IMR-90 (cell line): ENCODE measurements around the gene TNRC6C. TPM values are rescaled to one million over a fixed set of nuclear protein-coding genes. Genes with fewer than 3 reads are reported as not detected.

Experiments
- ATAC-seq: fragments of 200-7000 bp; cut with Tn5 transposase; 2 replicates; pipeline ENCODE4 v1.9.1; 2020; ENCODE audit warnings: low read depth, mild to moderate bottlenecking, moderate library complexity
- BruUV-seq: library from RNA; stranded (reverse); fragments of 400-500 nt; replicated peaks from 2 replicates; lab custom pipeline; 2021; lab: Mats Ljungman, UMichigan
- CTCF ChIA-PET: fragments of 300-600 bp; formaldehyde crosslinking; extraction: SDS; loops from one replicate; lab custom pipeline; 2021; ENCODE audit warnings: antibody characterized with exemption; lab: Yijun Ruan, JAX
- POLR2A ChIA-PET: fragments of 300-600 bp; sonication (Branson Sonifier 250); formaldehyde crosslinking; loops from one replicate; lab custom pipeline; 2022; ENCODE audit warnings: antibody characterized with exemption; ENCODE audit not compliant: unreplicated experiment; lab: Charles Lee
- DNase-seq: peaks from one replicate; pipeline ENCODE4 v3.0.0; 2013
- H2AFZ ChIP-seq: replicated peaks from 2 replicates; pipeline ENCODE3; 2013; ENCODE audit warnings: low read length, mild to moderate bottlenecking; ENCODE audit not compliant: poor library complexity
- H2AK5ac ChIP-seq: 2 replicates; pipeline ENCODE4 v1.6.1; 2013; ENCODE audit warnings: low read depth, low read length, inconsistent platforms
- H2AK9ac ChIP-seq: replicated peaks from 2 replicates; pipeline ENCODE3; 2013; ENCODE audit warnings: mild to moderate bottlenecking, low read depth, low read length, moderate library complexity; ENCODE audit not compliant: poor library complexity
- H2BK120ac ChIP-seq: 2 replicates; pipeline ENCODE4 v1.6.1; 2013; ENCODE audit warnings: low read depth, low read length, inconsistent platforms
- H2BK15ac ChIP-seq: 3 replicates; pipeline ENCODE4 v1.6.1; 2013; ENCODE audit warnings: low read depth, low read length, inconsistent platforms
- H2BK20ac ChIP-seq: 2 replicates; pipeline ENCODE4 v1.6.1; 2013; ENCODE audit warnings: low read depth, mild to moderate bottlenecking, inconsistent platforms, low read length, moderate library complexity
- H2BK5ac ChIP-seq: 2 replicates; pipeline ENCODE4 v1.6.1; 2013; ENCODE audit warnings: mild to moderate bottlenecking, low read depth, low read length, inconsistent platforms; ENCODE audit not compliant: poor library complexity, severe bottlenecking
- H3K14ac ChIP-seq: replicated peaks from 2 replicates; pipeline ENCODE4 v1.6.1; 2013; ENCODE audit warnings: low read depth, low read length, inconsistent platforms
- H3K18ac ChIP-seq: 2 replicates; pipeline ENCODE4 v1.6.1; 2013; ENCODE audit warnings: low read depth, low read length, control low read depth
- H3K23ac ChIP-seq: 2 replicates; pipeline ENCODE4 v1.6.1; 2013; ENCODE audit warnings: low read depth, low read length, inconsistent platforms
- H3K27ac ChIP-seq: 2 replicates; pipeline ENCODE4 v1.5.1; 2013; ENCODE audit warnings: mild to moderate bottlenecking, control low read depth, low read length; ENCODE audit not compliant: insufficient read depth
- H3K27me3 ChIP-seq: 2 replicates; pipeline ENCODE4 v1.6.1; 2013; ENCODE audit warnings: low read length; ENCODE audit not compliant: control insufficient read depth, insufficient read depth
- H3K36me3 ChIP-seq: 2 replicates; pipeline ENCODE4 v1.6.1; 2013; ENCODE audit warnings: low read length, mixed read lengths; ENCODE audit not compliant: control insufficient read depth, insufficient read depth
- H3K4ac ChIP-seq: 2 replicates; pipeline ENCODE4 v1.6.1; 2013; ENCODE audit warnings: low read depth, low read length, inconsistent platforms
- H3K4me1 ChIP-seq: 2 replicates; pipeline ENCODE4 v1.6.1; 2013; ENCODE audit warnings: low read length, mixed read lengths; ENCODE audit not compliant: control insufficient read depth, insufficient read depth
- H3K4me2 ChIP-seq: 2 replicates; pipeline ENCODE4 v1.6.1; 2013; ENCODE audit warnings: low read depth, mild to moderate bottlenecking, control low read depth, low read length, moderate library complexity
- H3K4me3 ChIP-seq: 2 replicates; pipeline ENCODE4 v1.5.1; 2013; ENCODE audit warnings: low read depth, mild to moderate bottlenecking, control low read depth, low read length, moderate library complexity; ENCODE audit not compliant: insufficient read depth
- H3K56ac ChIP-seq: 2 replicates; pipeline ENCODE4 v1.6.1; 2013; ENCODE audit warnings: low read length, inconsistent platforms; ENCODE audit not compliant: insufficient read depth; ENCODE audit errors: extremely low read depth
- H3K79me1 ChIP-seq, 2 experiments: 2 replicates each; pipeline ENCODE4 v1.6.1; 2013; ENCODE audit warnings: low read length in 2 of 2, inconsistent platforms in 1 of 2, low read depth in 1 of 2
- H3K9ac ChIP-seq: 2 replicates; pipeline ENCODE4 v1.6.1; 2013; ENCODE audit warnings: low read depth, low read length, control low read depth
- H3K9me1 ChIP-seq: 2 replicates; pipeline ENCODE4 v1.6.1; 2013; ENCODE audit warnings: low read length, inconsistent platforms; ENCODE audit not compliant: insufficient read depth
- H3K9me3 ChIP-seq: 2 replicates; pipeline ENCODE4 v1.6.1; 2013; ENCODE audit warnings: low read length; ENCODE audit not compliant: control insufficient read depth, insufficient read depth
- H4K20me1 ChIP-seq: 2 replicates; pipeline ENCODE4 v1.6.1; 2013; ENCODE audit warnings: low read length, inconsistent platforms; ENCODE audit not compliant: insufficient read depth
- H4K5ac ChIP-seq: 2 replicates; pipeline ENCODE4 v1.6.1; 2013; ENCODE audit warnings: mild to moderate bottlenecking, low read depth, low read length, control low read depth
- H4K8ac ChIP-seq, 2 experiments: 2 replicates each; pipeline ENCODE4 v1.6.1; 2013; ENCODE audit warnings: low read depth in 2 of 2, low read length in 2 of 2, control low read depth in 1 of 2, inconsistent platforms in 1 of 2
- H4K91ac ChIP-seq: 2 replicates; pipeline ENCODE4 v1.6.1; 2013; ENCODE audit warnings: low read depth, low read length, inconsistent platforms; ENCODE audit not compliant: insufficient read depth
- CEBPB ChIP-seq: IDR thresholded peaks from 2 replicates; pipeline ENCODE4 v1.6.1; 2012; ENCODE audit warnings: low read depth, low read length, improper control_type of control experiment
- RAD21 ChIP-seq: IDR thresholded peaks from 2 replicates; pipeline ENCODE4 v1.6.1; 2012; ENCODE audit warnings: low read length, improper control_type of control experiment
- WGBS, 2 experiments: methylation state at CpG; one replicate each; pipeline versions ENCODE4 v1.1.5 to v1.1.7; 2013; ENCODE audit warnings: missing lambda C conversion rate in 2 of 2; ENCODE audit not compliant: insufficient read length in 1 of 2; ENCODE audit errors: extremely low coverage in 2 of 2; 5-methylcytosine and 5-hydroxymethylcytosine counted together
- dilution Hi-C: fragments of 300-500 bp; cut with HindIII; formaldehyde crosslinking; loops from one replicate; pipeline ENCODE4 v1.14.3; 2018; ENCODE audit warnings: low sequenced_read_pairs; ENCODE audit not compliant: unreplicated experiment
- in situ Hi-C: fragments of 300-500 bp; cut with MboI; formaldehyde crosslinking; loops from 3 replicates; pipeline ENCODE4 v1.14.3; 2019; ENCODE audit warnings: low sequenced_read_pairs, inconsistent platforms, mixed read lengths
- intact Hi-C: fragments of 100-400 bp; cut with micrococcal nuclease; formaldehyde crosslinking; loops from 2 replicates; pipeline ENCODE4 v1.10.0; 2022
- polyA plus RNA-seq, 3 experiments: library from polyadenylated mRNA; depleted of rRNA; stranded (reverse); fragments of >200 nt; gene quantifications; 2 replicates each; pipeline ENCODE4 v1.2.3, GENCODE V29; 2012; ENCODE audit warnings: low replicate concordance in 1 of 3
- total RNA-seq: library from RNA; depleted of rRNA; stranded (reverse); fragments of >200 nt; gene quantifications from 2 replicates; pipeline ENCODE4 v1.2.3, GENCODE V29; 2012

The TNRC6C gene
- total and polyA plus RNA-seq, 2 of the 4 experiments (the other 2 are of a cell fraction) = 1.6 to 2.7 TPM

DNA sequence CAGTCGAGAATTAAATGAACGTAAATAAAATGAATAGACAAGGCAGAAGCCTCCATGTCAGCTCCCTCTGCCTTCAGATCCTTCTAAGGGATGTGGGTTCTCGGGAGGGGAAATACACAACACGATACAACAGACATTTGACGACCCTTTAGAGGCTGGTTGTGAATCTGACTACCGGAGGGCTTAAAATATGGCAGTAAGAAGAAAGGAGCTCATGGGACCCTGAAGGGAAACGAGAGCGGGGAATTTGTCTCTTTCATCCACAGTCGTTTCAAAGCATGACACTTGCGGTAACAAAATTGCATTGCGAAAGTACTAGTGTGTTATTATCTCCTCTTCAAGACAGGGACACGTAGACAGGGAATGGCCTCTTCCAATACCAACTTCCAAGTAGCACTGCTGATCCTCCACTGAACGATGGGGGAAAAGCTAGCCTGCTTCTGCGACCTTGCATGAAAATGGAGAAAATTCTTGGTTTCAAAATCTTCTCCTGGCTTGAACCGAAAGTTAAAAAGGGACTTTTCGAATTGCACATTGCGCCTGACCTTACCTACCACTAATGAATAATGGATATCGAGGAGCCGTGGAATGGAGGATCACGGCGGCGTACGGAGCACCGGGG, 1.2 kb upstream of the TNRC6C start:
- TF ChIP-seq CEBPB (peak; percentile 53), RAD21 (no peak)
- intact Hi-C loops (no loop called here), in situ Hi-C loops (no loop called here), dilution Hi-C loops (no loop called here)
- CTCF ChIA-PET = interaction anchor here (0.9 kb wide), 1 partner anchor 31 kb away, joined by 3 read pairs; no protein-coding TSS in a partner anchor
- H3K4me1 ChIP-seq = no peaks in the 10 kb centered on the region; the same call in 1 of the 2 replicates
- H3K36me3 ChIP-seq = no peaks in the 10 kb centered on the region
- no peak overlapping the region for H2BK20ac ChIP-seq
- H3K56ac ChIP-seq = no peak overlapping the region
- H3K4me3 ChIP-seq = peak overlapping the region; percentile 70
- BruUV-seq = no TSS peak
- H3K9me1 ChIP-seq = peaks cover 12% of the 10 kb centered on the region
- H3K9ac ChIP-seq = peak overlapping the region; percentile 15; the same call in 1 of the 2 replicates
- no peak overlapping the region for H2BK120ac ChIP-seq
- H3K4me2 ChIP-seq = peak overlapping the region; percentile 80
- no peak overlapping the region for H2AK5ac ChIP-seq
- H3K14ac ChIP-seq = no peak overlapping the region
- H3K79me1 ChIP-seq = peaks cover 11 to 27% of the 10 kb centered on the region in 2 experiments
- H3K27me3 ChIP-seq = peaks cover 46% of the 10 kb centered on the region
- no peak overlapping the region for H3K4ac ChIP-seq
- WGBS, 2 experiments = 60% methylated on average over 1 of the region's 24 CpGs; no CpG with 5 or more reads in 1 of the 2 experiments
- POLR2A ChIA-PET = no interaction called here
- H3K18ac ChIP-seq = no peak overlapping the region
- H4K20me1 ChIP-seq = peaks cover 16% of the 10 kb centered on the region; the same call in 1 of the 2 replicates
- H4K8ac ChIP-seq = no peak overlapping the region
- H2AFZ ChIP-seq = peak overlapping the region; percentile 94
- no peak overlapping the region for H2AK9ac ChIP-seq
- H3K9me3 ChIP-seq = no peaks in the 10 kb centered on the region; the same call in 1 of the 2 replicates
- H3K23ac ChIP-seq = no peak overlapping the region
- no peak for ATAC-seq
- no peak overlapping the region for H2BK15ac ChIP-seq
- no peak overlapping the region for H4K91ac ChIP-seq
- no peak overlapping the region for H3K27ac ChIP-seq
- no peak overlapping the region for H2BK5ac ChIP-seq
- peak; percentile 29 for DNase-seq
- no peak overlapping the region for H4K5ac ChIP-seq
